ENCODE measurements around the gene SLC19A1.

DNA sequence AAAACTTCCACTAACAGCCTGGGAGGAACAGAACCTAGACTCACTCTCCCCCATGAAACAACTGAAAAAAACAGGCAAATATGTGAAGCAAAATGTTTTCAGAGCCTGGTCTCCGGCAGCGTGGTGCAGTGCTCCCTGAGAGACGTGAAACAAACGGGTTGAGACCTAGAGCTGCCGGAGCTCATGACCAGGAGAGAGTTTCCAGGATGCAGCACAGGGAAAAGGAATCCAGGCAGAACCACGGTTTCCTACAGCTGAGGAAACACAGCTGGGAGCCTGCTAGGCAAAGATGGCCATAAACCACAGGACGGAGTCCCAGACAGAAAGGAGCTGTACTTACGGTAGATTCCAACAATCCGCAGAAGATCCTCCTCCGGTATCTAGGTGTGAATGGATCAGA, 20.2 kb upstream of the SLC19A1 start:
- TF ChIP-seq, protein P1, sequence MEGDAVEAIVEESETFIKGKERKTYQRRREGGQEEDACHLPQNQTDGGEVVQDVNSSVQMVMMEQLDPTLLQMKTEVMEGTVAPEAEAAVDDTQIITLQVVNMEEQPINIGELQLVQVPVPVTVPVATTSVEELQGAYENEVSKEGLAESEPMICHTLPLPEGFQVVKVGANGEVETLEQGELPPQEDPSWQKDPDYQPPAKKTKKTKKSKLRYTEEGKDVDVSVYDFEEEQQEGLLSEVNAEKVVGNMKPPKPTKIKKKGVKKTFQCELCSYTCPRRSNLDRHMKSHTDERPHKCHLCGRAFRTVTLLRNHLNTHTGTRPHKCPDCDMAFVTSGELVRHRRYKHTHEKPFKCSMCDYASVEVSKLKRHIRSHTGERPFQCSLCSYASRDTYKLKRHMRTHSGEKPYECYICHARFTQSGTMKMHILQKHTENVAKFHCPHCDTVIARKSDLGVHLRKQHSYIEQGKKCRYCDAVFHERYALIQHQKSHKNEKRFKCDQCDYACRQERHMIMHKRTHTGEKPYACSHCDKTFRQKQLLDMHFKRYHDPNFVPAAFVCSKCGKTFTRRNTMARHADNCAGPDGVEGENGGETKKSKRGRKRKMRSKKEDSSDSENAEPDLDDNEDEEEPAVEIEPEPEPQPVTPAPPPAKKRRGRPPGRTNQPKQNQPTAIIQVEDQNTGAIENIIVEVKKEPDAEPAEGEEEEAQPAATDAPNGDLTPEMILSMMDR (IDR thresholded peaks at IDR 0.05): no peak
- TF ChIP-seq POLR2A (IDR thresholded peaks at IDR 0.05): no peak
- no peak for TF ChIP-seq POLR2AphosphoS5 (IDR thresholded peaks at IDR 0.05)
- no peak for TF ChIP-seq EP300 (IDR thresholded peaks at IDR 0.05)
